GM19395 (cell line): ENCODE data around the gene ITCH.
"Not testable (repeated sequence)": the region's sequence is repeated elsewhere in the genome, so short reads cannot be mapped to it uniquely, and the experiment has no call there.

Experiments used
- ATAC-seq: cut with Tn5 transposase; IDR thresholded peaks from one replicate; pipeline ENCODE4 v1.9.1; 2021; ENCODE audit warnings: mild to moderate bottlenecking, moderate library complexity; ENCODE audit not compliant: unreplicated experiment

The ITCH gene

GRCh38 chr20:34449674-34450592 is 86.9 kb downstream of the ITCH start:
- ATAC-seq: no peak

- ATAC-seq: no peak
Observed at GRCh38 chr20:34452281-34452982, 89.4 kb downstream of the ITCH start.

- no peak for ATAC-seq
Observed at GRCh38 chr20:34458631-34459030, 95.6 kb downstream of the ITCH start.

- no peak for ATAC-seq
Observed at GRCh38 chr20:34459209-34459897, 96.3 kb downstream of the ITCH start.

GRCh38 chr20:34461779-34462087 is 98.7 kb downstream of the ITCH start:
- ATAC-seq: no peak

GRCh38 chr20:34468951-34469350 is 105.9 kb downstream of the ITCH start:
- no peak for ATAC-seq

DNA sequence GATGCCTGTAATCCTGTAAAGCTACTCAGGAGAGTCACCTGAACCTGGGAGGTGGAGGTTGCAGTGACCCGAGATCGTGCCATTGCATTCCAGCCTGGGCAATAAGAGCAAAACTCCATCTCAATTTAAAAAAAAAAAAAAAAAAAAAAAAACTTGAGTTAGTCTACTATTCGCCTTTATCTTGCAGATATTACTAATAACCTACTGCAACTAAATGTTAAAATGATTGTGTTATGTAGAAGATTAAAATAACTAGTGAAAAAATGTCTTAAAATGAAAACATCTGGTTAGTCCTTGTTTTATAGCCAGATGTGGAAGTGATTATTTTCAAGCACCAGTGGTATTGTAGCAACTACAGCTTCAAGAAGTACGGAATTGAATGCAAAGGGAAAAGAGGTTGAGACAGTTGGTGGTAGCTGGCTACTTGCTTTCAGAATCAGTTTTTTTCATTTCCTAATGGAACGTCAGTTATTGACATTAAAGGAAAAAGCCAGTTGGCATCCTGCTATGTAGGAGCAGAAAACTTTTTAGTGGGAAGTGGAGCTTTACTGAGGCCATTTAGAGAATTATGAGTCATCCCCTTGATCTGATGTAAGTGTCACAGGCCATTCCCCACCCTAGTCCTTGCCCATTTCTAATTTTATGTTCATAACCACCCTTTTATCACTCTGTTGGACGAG is 109.3 kb downstream of the ITCH start:
- no peak for ATAC-seq

- ATAC-seq: no peak
Observed at GRCh38 chr20:34473262-34473883, 110.3 kb downstream of the ITCH start.

DNA sequence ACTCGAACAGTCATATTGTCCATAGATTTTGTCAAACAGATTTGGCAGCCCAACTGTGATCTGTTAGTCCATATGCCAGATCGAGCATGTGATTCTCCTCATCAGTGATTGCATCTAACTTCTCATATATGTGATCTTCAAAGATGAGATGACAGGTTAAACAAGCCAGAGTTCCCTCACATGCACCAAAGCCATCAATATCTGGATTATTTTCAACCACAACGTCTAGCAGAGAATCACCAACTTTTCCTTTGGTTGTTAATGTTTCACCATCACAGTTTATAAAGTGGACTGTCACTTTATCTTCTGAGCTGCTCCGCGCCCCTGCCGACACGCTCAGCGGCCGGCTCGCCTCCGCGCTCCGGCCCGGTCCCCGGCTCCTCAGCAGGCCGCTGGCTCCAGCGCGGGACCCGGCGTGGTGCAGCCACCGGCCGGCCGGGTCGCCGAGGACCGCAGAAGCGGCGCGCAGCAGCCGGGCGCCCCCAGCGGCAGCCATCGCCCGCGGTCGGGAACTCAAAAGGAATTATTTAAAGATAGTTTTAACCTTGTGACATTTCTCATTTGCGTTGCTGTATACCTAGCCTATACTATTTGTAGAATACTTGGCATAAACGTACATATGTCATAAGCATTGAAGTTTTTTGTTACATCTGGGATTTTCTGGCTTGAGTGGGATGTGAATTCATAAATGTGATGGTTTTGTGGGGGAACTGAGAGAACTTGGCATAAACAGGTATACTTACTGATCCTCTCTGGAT is 113.1 kb downstream of the ITCH start:
- ATAC-seq: no peak

DNA sequence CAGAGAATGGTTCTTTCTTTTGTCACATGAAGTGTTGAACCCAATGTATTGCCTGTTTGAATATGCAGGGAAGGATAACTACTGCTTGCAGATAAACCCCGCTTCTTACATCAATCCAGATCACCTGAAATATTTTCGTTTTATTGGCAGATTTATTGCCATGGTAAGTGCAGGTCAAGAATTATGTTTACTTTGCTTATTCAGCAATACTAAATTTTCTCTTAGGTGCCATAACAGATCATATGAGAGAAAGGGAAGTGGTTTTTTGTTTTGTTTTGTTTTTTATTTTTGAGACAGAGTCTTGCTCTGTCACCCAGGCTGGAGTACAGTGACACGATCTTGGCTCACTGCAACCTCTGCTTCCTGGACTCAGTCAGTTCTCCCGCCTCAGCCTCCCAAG is 116.6 kb downstream of the ITCH start:
- no peak for ATAC-seq

- not testable (repeated sequence) for ATAC-seq
Observed at GRCh38 chr20:34482154-34482553, 119.1 kb downstream of the ITCH start.

DNA sequence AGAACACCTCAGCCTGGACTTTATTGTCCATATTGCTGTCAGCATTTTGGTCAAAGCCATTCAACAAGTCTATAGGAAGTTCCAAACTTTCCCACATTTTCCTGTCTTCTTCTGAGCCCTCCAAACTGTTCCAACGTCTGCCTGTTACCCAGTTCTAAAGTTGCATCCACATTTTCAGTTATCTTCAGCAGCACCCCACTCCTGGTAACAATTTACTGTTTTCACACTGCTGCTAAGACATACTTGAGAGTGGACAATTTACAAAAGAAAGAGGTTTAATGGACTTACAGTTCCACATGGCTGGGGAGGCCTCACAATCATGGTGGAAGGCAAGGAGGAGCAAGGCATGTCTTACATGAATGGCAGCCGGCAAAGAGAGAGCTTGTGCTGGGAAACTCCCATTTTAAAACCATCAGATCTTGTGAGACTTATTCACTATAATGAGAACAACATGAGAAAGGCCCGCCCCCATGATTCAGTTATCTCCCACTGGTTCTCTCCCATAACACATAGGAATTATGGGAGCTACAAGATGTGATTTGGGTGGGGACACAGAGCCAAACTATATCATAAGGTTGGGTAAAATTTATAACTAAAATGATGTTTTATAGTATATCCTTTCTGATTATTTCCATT is 120.6 kb downstream of the ITCH start:
- ATAC-seq: not testable (repeated sequence)

GRCh38 chr20:34485068-34485634 is 122.1 kb downstream of the ITCH start:
- ATAC-seq: no peak

GRCh38 chr20:34491226-34491931 is 128.3 kb downstream of the ITCH start:
- ATAC-seq: no peak

DNA sequence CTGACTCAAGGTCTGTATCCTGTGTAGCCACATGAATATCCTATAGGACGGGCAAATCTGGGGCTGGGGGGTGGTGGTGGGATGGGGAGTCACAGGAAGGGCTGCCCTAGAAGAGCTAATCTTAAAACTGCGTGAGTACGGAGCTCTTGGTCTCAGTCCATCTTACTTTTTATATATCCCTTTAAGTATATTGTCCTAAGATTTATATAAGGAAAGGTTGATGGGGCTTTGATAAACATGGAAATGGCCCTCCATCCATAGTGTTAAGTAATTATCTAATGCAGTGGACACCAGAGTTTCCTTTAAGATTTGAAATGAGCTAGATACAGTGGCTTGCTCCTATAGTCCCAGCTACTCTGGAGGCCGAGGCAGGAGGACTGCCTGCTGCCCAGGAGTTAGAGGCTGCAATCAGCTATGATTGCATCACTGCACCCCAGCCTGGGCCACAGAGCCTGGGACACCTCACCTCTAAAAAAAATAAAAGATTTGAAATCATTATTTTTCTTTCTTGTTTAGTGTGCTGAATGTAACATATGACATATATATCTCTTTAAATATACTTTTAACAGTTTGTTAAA is 128.9 kb downstream of the ITCH start:
- ATAC-seq: no peak

DNA sequence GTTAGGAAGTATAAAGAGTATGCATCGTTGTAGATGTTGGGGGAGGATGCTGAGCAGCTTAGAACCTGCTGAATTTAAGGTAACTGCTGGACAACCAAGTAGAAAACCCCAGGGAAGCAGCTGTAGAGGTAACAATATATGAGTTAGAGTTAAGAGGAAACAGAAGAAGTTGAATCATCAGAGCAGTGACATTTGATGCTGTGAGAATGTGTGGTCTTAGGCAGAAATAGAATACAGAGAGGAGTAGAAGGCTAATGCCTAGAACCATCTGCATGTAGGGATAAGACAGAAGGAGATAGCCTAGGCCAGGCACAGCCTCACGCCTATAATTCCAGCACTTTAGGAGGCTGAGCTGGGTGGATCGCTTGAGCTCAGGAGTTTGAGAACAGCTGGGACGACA is 130.6 kb downstream of the ITCH start:
- ATAC-seq: no peak

DNA sequence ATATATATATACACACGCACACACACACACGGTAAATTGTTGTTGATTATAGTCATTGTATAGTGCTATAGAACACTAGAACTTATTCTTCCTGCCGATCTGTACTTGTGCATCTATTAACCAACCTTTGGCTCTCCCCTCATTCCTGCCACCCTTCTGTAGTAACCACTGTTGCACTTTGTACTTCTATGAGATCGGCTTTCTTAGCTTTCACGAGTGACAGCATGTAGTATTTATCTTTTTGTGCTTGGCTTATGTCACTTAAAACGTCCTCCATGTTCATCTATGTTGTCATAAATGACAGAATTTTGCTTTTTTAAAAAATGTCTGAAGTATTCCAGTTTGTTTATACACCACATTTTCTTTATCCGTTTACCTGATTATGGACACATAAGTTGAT is 132.2 kb downstream of the ITCH start:
- no peak for ATAC-seq

GRCh38 chr20:34495916-34496315 is 132.8 kb downstream of the ITCH start:
- ATAC-seq: no peak
